Muscle layer of duodenum (tissue), 2 donors: Measurements from ENCODE around the gene RABAC1.

ENCODE experiments used
- H3K27ac ChIP-seq: one replicate; pipeline ENCODE4 v1.7.0; 2013; ENCODE audit warnings: mild to moderate bottlenecking, low read length
- H3K27me3 ChIP-seq: one replicate; pipeline ENCODE4 v1.7.0; 2013; ENCODE audit warnings: low read depth, mild to moderate bottlenecking, control low read depth, low read length
- H3K36me3 ChIP-seq, 2 donors: one replicate each; pipeline ENCODE4 v1.7.0; 2013; ENCODE audit warnings: low read length in 2 of 2, control low read depth in 1 of 2, mild to moderate bottlenecking in 1 of 2; ENCODE audit not compliant: insufficient read depth in 2 of 2, control insufficient read depth in 1 of 2
- H3K4me1 ChIP-seq, 2 donors: one replicate each; pipeline ENCODE4 v1.7.0; 2013; ENCODE audit warnings: low read length in 2 of 2, mild to moderate bottlenecking in 2 of 2, control low read depth in 1 of 2, moderate library complexity in 1 of 2; ENCODE audit not compliant: insufficient read depth in 2 of 2, control insufficient read depth in 1 of 2
- H3K4me3 ChIP-seq, 2 donors: one replicate each; pipeline ENCODE4 v1.7.0; 2013; ENCODE audit warnings: low read length in 2 of 2, low read depth in 1 of 2, mild to moderate bottlenecking in 1 of 2
- H3K9me3 ChIP-seq, 2 donors: one replicate each; pipeline ENCODE4 v1.7.0; 2013; ENCODE audit warnings: low read length in 2 of 2, control low read depth in 1 of 2, mild to moderate bottlenecking in 1 of 2; ENCODE audit not compliant: control insufficient read depth in 1 of 2
- donor health status: healthy.

RABAC1 gene

GRCh38 chr19:41932720-41933332, 26.3 kb downstream of the RABAC1 start:
- peaks cover 61% of the 10 kb centered on the region for H3K27me3 ChIP-seq
- H3K27ac ChIP-seq: no peak overlapping the region
- no peaks in the 10 kb centered on the region for H3K9me3 ChIP-seq
- H3K4me1 ChIP-seq: peaks cover 0 to 26% of the 10 kb centered on the region in 2 donors
- H3K36me3 ChIP-seq: no peaks in the 10 kb centered on the region
- no peak overlapping the region for H3K4me3 ChIP-seq

- H3K27me3 ChIP-seq: peaks cover 66% of the 10 kb centered on the region
Measured at GRCh38 chr19:41932259-41932719, 26.8 kb downstream of the RABAC1 start.

GRCh38 chr19:41930926-41931592, 28.1 kb downstream of the RABAC1 start:
- H3K36me3 ChIP-seq: no peaks in the 10 kb centered on the region
- peaks cover 0 to 28% of the 10 kb centered on the region in 2 donors for H3K4me1 ChIP-seq
- H3K27ac ChIP-seq: no peak overlapping the region
- H3K9me3 ChIP-seq: no peaks in the 10 kb centered on the region
- peaks cover 70% of the 10 kb centered on the region for H3K27me3 ChIP-seq
- H3K4me3 ChIP-seq: no peak overlapping the region

More at GRCh38 chr19:41932259-41932719, 26.8 kb downstream of the RABAC1 start:
- no peak overlapping the region for H3K4me3 ChIP-seq
- H3K9me3 ChIP-seq: no peaks in the 10 kb centered on the region
- H3K36me3 ChIP-seq: no peaks in the 10 kb centered on the region
- peaks cover 0 to 28% of the 10 kb centered on the region in 2 donors for H3K4me1 ChIP-seq
- H3K27ac ChIP-seq: no peak overlapping the region

- H3K27ac ChIP-seq: no peak overlapping the region
- no peak overlapping the region for H3K4me3 ChIP-seq
- peaks cover 0 to 25% of the 10 kb centered on the region in 2 donors for H3K4me1 ChIP-seq
- no peaks in the 10 kb centered on the region for H3K36me3 ChIP-seq
- H3K27me3 ChIP-seq: peaks cover 77% of the 10 kb centered on the region
- no peaks in the 10 kb centered on the region for H3K9me3 ChIP-seq
Measured at GRCh38 chr19:41930322-41930722, 28.8 kb downstream of the RABAC1 start.

GRCh38 chr19:41929536-41930071, 29.5 kb downstream of the RABAC1 start:
- Histone ChIP-seq H3K4me3 (no peak overlapping the region), H3K4me1 (peaks cover 0 to 24% of the 10 kb centered on the region in 2 donors), H3K27ac (no peak overlapping the region), H3K36me3 (no peaks in the 10 kb centered on the region), H3K27me3 (peaks cover 84% of the 10 kb centered on the region), H3K9me3 (no peaks in the 10 kb centered on the region)

GRCh38 chr19:41928754-41929535, 30.2 kb downstream of the RABAC1 start:
- Histone ChIP-seq H3K4me1 (peaks cover 0 to 24% of the 10 kb centered on the region in 2 donors), H3K4me3 (peak overlapping the region; percentile 44 to 62), H3K9me3 (no peaks in the 10 kb centered on the region), H3K27ac (no peak overlapping the region), H3K36me3 (no peaks in the 10 kb centered on the region), H3K27me3 (peaks cover 84% of the 10 kb centered on the region)

- H3K4me1 ChIP-seq: peaks cover 0 to 24% of the 10 kb centered on the region in 2 donors
- H3K36me3 ChIP-seq: no peaks in the 10 kb centered on the region
- H3K9me3 ChIP-seq: no peaks in the 10 kb centered on the region
- H3K4me3 ChIP-seq: peak within 1 kb of the TSS; percentile 44 to 62
- H3K27ac ChIP-seq: no peak within 1 kb of the TSS
- peaks cover 81% of the 10 kb centered on the region for H3K27me3 ChIP-seq
Measured at GRCh38 chr19:41928221-41928683, 30.9 kb downstream of the RABAC1 start, which contains the start of gene ERFL. Gene ERFL, minus strand, starts transcription at chr19:41928449. Its CDS starts 15,530 bp downstream, at chr19:41912919.

- Histone ChIP-seq H3K27me3 (peaks cover 86% of the 10 kb centered on the region), H3K27ac (no peak overlapping the region), H3K4me3 (peak overlapping the region in 1 of 2 donors; percentile 62)
Measured at GRCh38 chr19:41927497-41928192, 31.5 kb downstream of the RABAC1 start.

GRCh38 chr19:41926763-41927496, 32.2 kb downstream of the RABAC1 start:
- Histone ChIP-seq H3K36me3 (no peaks in the 10 kb centered on the region), H3K27me3 (peaks cover 85% of the 10 kb centered on the region), H3K27ac (no peak overlapping the region), H3K9me3 (no peaks in the 10 kb centered on the region), H3K4me1 (peaks cover 0 to 16% of the 10 kb centered on the region in 2 donors), H3K4me3 (no peak overlapping the region)

More at GRCh38 chr19:41927497-41928192, 31.5 kb downstream of the RABAC1 start:
- peaks cover 0 to 21% of the 10 kb centered on the region in 2 donors for H3K4me1 ChIP-seq
- no peaks in the 10 kb centered on the region for H3K9me3 ChIP-seq
- no peaks in the 10 kb centered on the region for H3K36me3 ChIP-seq
